GM19452 (cell line): ENCODE data around the gene ME1.
"Not testable (repeated sequence)": the region's sequence is repeated elsewhere in the genome, so short reads cannot be mapped to it uniquely, and the experiment has no call there.

Experiments
- ATAC-seq: cut with Tn5 transposase; IDR thresholded peaks from one replicate; pipeline ENCODE4 v1.9.1; 2021; ENCODE audit not compliant: unreplicated experiment

The ME1 gene

DNA sequence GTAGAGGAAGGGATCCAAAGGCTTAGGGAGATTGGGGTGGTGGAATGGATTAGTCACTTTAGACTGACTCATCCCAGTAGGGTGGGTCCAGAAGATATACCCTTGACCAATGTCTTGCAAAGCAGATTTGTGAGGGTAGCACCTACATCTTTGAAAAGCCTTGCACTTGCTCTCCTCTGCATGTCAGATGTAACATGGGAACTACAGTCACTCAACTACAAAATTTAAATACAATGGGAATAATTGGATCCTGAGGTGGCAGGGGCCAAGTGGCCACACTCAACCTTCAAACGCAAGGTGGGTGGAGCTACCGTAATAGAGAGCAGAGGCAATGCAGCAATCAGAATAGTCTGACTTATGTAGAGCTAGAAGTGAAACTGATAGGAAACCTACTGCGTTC, 71.2 kb downstream of the ME1 start:
- no peak for ATAC-seq

DNA sequence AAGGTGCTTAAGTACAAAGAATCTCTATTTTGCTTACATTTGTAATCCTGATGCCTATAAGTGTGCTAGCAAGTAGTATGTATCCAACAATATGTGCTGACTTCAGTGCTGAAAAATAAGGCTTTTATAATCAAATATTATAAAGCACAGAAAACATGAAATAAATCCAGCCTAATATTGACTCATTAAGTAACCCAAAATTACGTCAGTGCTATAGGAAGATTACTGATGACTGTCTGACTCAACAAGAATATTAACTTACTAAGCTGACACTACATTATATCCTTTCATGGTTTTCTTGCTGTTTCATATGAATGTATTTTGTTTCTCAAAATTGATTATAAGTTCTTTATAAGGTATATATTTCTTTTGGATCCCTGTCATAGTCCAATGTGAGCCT, 76.1 kb downstream of the ME1 start:
- ATAC-seq: no peak

DNA sequence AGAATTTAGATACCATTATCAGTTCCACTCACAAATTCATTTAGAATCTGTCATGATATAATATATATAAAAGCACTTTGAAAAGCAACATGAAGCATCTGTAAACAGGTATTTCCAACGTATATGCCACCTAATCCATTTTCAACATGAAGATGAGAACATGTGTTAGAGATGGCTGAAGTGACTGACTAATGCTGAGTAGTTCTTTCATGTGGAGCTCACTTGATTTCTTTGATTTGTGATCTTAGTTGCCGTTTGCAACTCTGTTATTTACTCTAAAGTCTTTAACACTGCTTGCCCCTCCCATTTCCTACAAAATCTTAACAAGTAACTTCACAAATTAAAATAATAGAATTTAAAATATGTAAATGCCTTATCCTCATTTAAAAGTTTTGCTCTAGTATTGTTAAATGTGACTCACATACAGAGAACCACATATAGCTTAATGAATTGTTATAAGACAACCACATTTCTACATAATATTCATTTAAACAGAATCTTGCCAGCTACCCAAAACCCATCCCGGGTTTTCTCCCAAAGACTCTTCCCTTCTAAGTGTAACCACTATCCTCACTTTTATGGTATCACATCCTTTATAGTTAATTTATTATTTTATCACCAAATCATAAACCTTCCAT, 78.3 kb downstream of the ME1 start:
- ATAC-seq: no peak

DNA sequence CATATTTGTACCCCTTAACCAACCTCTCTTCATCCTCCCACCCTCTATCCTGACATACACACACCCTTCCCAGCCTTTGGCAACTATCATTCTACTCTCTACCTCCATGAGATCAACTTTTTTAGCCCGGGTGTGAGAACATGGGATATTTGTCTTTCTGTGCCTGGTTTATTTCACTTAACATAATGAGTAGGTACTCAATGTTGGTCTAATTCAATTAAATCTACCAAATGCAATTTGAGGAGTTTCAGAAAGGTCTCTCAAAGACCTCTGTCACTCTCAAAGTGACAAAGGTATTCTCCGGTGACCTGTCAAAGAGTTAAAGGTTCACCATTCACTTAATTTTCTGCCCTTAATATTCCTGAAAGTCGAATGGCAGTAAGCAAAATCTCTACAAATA, 87.7 kb downstream of the ME1 start:
- ATAC-seq: no peak

DNA sequence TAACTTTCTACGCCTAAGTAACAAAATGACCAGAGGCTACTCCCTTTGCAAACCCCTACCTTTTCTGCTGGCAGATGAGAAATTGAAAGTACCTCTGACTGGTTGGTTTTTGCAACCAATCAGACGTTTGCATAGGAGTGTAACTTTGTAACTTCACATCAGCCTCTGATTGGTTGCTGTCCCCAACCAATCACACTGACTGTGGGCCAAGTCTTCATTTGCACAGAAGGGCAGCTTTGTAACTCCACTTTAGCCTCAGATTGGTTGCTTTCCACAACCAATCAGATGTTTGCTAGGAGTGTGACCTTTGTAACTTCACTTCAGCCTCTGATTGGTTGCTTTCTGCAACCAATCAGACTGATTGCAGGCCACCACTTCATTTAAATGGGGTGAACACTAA, 89.1 kb downstream of the ME1 start:
- ATAC-seq: no peak

DNA sequence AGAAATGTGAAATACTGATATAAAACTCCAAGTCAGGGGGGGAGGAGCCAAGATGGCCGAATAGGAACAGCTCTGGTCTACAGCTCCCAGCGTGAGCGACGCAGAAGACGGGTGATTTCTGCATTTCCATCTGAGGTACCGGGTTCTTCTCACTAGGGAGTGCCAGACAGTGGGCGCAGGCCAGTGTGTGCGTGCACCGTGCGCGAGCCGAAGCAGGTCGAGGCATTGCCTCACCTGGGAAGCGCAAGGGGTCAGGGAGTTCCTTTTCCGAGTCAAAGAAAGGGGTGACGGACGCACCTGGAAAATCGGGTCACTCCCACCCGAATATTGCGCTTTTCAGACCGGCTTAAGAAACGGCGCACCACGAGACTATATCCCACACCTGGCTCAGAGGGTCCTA, 96.9 kb downstream of the ME1 start:
- ATAC-seq: not testable (repeated sequence)

DNA sequence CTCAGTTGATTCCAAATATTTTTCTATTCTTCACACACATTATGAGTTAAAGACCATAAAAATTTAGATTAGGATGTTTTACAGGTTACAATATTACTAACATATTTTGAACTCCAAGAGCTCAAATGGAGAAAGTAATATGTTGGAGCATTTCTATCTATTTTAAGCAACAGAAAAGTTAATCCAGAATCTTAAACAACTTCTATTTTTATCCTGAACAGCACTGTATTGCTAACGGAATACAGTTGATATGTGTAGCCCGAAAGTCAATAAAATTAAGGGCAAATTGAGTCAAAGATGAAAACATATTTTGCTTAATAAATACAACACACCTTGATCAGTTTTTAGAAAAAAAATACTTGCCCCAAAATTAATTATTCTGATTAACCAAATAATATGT, 97.4 kb downstream of the ME1 start:
- ATAC-seq: no peak

DNA sequence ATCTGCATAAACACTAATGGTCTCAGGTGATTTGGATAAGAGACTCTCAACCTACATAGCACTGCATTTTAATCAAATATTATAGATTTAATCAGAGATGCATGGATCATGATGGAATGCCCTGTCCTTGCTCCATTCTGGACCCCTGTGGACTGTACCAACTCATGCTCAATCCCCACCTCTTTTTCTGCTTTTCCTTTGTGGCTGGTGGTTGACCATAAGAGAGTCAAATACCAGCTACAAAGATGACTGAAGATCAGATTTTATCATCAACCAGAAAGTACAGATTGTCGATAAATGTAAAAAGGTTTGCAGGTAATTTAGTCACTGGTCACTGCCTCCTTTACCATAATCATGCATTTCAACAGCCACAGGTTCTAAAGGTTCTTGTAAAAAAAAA, 116.2 kb downstream of the ME1 start:
- no peak for ATAC-seq

DNA sequence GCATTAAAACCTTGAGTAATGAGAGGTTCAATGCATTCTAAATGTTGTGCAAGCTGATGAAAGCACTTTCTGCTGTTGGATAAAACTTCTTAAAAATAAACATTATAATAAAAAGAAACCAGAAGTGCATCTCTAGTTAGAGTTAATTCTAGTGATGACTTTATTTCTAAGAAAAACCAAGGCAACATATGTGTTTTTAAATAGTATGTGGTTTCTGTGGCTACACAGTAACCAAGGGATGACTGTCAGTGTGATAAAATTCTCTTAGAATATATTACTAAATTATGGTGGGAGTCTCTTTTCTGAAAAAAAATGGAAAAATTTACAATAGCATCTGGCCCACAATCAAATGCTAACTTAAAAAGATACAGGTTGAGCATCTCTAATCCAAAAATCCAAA, 117.0 kb downstream of the ME1 start:
- no peak for ATAC-seq

DNA sequence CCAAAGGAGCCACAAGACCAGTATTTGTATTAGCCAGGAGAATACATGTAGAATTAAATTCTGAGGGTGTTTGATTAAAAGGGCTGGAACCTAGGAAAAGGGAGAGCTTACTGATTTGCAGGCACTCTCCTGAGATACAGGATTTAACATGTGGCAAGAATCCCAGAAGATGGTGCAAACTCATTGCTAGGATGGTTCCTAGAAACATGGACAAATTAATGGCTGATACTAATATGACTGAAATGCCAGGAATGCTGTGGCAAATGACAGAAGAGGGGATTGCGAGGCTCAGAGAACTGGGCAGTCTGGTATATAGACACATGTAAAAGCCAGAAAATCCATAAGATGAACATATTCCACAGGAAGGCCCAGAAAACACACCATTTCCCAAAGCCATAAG, 119.6 kb downstream of the ME1 start:
- ATAC-seq: no peak

DNA sequence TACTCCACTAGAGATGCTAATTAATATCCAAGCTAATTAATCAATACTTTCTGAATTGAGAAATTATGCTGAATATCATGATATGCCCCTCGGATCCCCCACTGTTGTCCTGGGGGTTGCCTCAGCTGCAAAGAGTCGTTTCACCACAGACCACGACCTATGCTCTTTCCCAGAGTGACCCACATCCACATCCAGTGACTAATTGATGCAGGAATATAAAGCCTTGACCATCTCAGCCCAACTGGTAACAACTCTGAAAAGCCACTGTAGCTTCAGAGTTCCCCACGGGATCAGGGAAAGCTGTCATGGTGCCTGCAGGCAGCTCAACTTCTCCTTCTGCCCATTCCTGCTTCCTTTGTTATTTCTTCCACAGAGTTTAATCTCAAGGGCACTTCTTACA, 120.8 kb downstream of the ME1 start:
- ATAC-seq: no peak

DNA sequence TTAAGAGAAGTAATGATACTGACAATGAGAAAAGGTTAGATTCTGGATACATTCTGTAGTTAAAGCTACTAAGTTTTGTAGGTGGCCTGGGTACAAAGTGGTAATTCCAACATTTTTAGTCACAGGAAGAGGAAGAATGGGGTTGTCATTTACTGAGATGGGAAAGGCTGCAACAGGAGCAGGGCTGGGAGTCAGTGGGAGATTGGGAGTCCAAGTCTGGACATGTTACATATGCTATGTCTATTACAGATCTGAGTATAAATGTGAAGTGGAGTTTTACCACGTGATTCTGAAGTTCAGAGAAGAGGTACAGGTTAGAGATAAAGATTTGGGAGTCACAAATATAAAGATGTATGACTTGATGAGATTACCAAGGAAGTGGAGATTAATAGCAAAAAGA, 121.5 kb downstream of the ME1 start:
- ATAC-seq: no peak

DNA sequence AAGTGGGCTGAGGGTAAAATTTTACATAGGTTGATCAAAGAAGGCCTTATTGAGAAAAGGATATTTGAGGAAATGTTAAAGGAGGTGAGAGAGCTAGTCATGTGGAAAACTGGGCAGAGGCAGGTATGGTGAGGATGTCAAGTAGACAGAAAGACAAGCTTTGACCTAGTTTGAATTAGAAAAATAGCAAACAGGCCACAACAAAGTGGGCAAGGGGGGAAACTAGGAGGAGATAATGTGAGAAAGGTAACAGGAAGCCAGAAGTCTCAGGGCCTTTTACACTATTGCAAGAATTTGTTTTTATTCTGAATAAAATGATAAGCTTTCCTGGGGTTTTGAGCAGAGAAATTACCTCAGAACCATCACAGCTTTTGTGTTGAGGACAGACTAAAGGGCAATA, 122.0 kb downstream of the ME1 start:
- no peak for ATAC-seq

DNA sequence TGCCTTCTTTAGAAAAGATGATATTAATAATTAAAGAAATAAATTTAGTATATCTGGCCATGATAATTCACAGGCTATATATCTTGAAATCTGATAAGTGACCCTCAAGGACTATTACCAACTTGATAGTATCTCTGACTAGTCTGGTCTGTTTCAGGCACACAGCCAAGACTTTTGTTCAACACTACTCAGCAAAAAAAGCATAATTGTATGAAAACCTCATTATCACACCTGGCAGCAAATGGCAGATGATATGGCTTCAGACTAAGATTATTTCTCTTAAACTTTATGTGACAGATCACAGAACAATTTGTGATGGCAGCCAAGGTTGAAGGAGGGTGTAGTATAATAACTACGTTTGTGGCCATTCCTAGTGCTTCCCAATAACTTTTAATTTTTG, 123.0 kb downstream of the ME1 start:
- no peak for ATAC-seq

DNA sequence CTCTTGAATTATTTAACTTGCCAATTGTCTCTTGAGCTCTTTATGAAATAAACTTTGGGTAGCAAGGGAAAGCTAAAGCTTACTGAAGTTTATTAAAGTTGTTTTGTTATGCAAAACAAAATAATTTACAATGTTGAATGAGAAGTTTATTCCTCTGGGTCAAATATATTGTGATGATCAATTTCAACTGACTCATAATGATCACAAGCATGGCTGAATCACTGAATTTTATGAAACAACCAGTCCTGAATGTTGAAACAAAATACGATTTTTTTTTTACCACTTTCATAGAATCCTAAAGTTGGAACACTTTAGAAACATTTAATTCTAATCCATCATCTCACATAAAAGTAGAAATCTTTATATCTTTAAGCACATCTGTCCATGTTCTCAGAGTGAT, 127.4 kb downstream of the ME1 start:
- ATAC-seq: no peak

DNA sequence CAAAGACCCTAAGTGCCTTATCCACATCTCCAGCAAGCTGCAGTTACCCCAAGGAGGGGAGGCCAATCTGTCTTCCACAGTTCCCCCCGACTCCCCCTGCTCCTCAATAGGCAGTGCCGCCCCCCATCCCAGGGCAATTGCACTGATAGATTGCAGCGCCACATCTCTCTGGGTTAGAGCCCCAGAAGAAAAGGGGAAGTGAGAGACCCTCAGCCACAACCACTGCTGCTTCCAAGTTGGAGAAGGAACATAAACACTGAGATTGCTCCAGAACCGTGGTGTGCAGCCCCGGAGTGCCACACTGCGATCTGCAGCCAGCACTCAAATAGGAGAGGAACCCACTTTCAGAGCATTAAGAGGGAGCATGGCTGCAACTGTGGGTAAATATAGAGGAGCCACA, 136.2 kb downstream of the ME1 start:
- no peak for ATAC-seq

DNA sequence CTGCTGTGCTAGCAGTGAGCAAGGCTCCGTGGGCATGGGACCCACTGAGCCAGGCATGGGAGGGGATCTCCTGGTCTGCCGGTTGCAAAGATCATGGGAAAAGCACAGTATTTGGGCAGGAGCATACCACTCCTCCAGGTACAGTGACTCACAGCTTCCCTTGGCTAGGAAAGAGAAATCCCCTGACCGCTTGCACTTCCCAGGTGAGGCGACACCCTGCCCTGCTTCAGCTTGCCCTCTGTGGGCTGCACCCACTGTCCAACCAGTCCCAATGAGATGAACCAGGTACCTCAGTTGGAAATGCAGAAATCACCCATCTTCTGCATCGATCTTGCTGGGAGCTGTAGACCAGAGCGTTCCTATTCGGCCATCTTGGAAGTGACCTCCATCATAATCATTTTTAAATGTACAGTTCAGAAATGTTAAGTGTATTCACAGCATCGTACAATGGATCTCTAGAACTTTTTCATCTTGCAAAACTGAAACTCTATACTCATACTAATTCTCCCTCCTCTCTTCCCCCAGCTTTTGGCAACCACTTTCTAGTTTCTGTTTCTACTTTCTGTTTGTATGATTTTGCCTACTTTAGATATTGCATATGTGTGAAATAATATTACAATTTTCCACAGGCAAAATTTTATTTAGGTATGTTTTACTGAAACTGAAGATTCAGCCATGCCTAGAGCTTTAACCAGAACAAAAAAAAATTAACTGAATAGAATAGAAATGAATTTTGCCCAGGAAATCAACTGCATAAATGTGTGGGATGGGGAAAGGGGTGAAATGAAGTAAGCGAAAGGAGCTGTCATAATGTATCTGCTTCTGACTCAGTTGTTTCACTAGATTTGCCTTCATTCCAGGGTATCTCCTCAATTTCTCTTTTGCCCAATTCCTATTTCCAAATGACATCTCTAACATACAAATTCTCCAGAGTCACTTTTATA, 137.7 kb downstream of the ME1 start:
- peak; percentile 91 for ATAC-seq

DNA sequence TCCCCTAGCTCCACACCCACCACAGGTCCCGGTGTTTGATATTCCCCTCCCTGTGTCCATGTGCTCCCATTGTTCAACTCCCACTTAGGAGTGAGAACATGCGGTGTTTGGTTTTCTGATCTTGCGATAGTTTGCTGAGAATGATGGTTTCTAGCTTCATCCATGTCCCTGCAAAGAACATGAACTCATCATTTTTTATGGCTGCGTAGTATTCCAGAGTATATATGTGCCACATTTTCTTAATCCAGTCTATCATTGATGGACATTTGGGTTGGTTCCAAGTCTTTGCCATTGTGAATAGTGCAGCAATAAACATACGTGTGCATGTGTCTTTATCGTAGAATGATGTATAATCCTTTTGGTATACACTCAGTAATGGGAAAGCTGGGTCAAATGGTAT, 143.6 kb downstream of the ME1 start:
- not testable (repeated sequence) for ATAC-seq

DNA sequence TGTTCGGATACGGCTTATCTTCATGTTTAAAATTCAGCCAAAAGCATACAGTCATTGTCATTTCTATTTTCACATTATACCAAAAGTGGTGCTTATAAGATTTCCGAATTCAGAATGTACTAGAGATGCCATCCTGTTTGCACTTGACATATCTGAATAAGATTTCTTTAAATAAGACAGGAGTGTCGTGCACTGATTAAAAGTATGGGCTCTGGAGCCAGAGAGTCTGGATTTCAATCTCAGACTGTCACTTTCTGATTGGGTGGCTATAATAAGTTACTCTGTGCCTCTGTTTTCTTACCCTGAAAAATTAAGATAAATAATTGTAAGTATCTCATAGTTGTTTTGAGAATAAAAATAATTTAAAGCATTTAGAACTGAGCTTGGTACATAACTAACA, 144.9 kb downstream of the ME1 start:
- no peak for ATAC-seq

DNA sequence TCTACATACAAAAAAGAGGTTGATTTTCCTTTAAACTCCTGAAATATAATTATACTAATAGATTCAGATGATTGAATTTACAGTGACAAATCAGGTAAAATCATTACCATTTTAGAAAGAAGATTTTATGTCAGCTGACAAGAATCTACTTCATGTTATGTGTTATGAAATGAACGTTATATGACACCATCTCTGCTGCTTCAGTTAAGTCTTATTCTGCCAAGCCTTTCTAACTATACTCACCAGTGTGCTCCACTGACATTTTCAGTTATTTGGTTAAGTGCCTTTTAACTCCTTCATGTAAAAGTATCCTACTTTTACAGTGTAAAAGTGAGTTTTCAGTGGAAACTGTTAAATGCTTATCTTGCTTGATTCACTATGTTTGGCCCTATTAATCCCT, 157.3 kb downstream of the ME1 start:
- ATAC-seq: no peak

DNA sequence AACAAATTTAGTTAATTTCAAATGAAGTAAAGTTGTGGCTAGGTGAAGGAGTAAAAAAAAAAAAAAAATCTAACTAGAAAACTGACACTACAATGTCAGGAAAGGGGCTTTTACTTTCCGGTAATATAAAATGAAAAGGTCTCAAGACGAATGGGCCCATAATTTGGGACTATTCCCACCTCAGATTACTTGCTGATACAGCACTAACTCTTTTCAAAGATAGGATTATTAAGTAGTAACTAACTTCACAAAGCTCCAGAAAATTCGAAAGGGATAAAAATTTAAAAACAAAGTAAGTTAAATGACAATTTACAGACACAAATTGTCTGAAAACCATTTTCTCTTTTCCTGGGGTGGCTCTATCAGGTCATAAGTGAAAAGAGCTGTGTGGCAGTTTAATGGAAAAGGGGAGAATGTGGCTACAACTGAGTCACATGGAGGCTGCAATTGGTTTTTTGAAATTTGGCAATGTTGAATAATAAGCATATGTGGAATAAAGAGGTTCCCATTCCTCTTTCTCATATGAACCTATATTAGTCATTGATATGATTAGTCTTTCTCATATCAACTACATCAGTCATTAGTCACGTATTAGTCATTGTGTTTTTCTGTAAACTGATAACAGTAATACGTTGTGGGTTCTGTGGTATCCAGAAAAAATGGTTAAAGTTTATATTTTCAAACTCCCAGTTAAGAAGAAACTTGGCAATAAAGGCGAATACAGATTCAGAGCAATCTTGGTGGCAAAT, 159.7 kb downstream of the ME1 start:
- ATAC-seq: peak; percentile 74

DNA sequence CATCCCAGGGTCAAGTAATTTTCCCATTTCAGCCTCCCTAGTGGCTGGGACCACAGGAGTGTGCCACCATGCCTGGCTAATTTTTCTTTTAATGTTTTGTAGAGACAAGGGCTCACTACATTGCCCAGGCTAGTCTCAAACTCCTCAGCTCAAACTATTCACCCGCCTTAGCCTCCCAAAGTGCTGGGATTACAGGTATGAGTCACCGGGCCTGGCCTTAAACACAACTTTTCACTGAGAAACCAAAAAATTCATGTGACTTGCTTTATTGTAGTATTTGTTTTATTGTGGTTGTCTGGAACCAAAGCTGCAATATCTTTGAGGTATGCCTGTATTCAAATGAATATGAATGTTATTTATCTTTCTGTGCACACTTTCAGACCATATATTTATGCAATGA, 165.5 kb downstream of the ME1 start:
- ATAC-seq: no peak
